Hepatocyte (in vitro differentiated cells): Measurements from ENCODE around the gene CCNDBP1. TPM values are rescaled to one million over a fixed set of nuclear protein-coding genes. Genes with fewer than 3 reads are reported as not detected.

Source experiments
- DNase-seq: peaks from one replicate; pipeline ENCODE4 v3.0.0-alpha.2; 2016; ENCODE audit warnings: low spot score
- H2AFZ ChIP-seq: fragments of 200-600 bp; sonication (generic); 2 replicates; pipeline ENCODE4 v1.6.0; 2016; ENCODE audit warnings: antibody characterized with exemption, mild to moderate bottlenecking
- H3K27ac ChIP-seq: fragments of 200-600 bp; sonication (generic); 2 replicates; pipeline ENCODE4 v1.5.1; 2016; ENCODE audit warnings: mild to moderate bottlenecking
- H3K27me3 ChIP-seq: fragments of 200-600 bp; sonication (generic); 2 replicates; pipeline ENCODE4 v1.6.1; 2016
- H3K36me3 ChIP-seq: fragments of 200-600 bp; sonication (generic); replicated peaks from 2 replicates; pipeline ENCODE4 v1.5.1; 2016; ENCODE audit warnings: low read depth; ENCODE audit not compliant: insufficient read depth
- H3K4me1 ChIP-seq: fragments of 200-600 bp; sonication (generic); 2 replicates; pipeline ENCODE4 v1.5.1; 2016; ENCODE audit warnings: mild to moderate bottlenecking, moderate library complexity; ENCODE audit not compliant: insufficient read depth
- H3K4me2 ChIP-seq: fragments of 200-600 bp; sonication (generic); 2 replicates; pipeline ENCODE4 v1.6.0; 2016
- H3K4me3 ChIP-seq: fragments of 200-600 bp; sonication (generic); 2 replicates; pipeline ENCODE4 v1.5.1; 2016; ENCODE audit warnings: mild to moderate bottlenecking
- H3K79me2 ChIP-seq: fragments of 200-600 bp; sonication (generic); 2 replicates; pipeline ENCODE4 v1.6.0; 2017; ENCODE audit warnings: mild to moderate bottlenecking
- H3K9me2 ChIP-seq: fragments of 200-600 bp; sonication (generic); replicated peaks from 2 replicates; pipeline ENCODE4 v1.6.0; 2017; ENCODE audit warnings: mild to moderate bottlenecking; ENCODE audit not compliant: insufficient read depth
- H3K9me3 ChIP-seq: fragments of 200-600 bp; sonication (generic); 2 replicates; pipeline ENCODE4 v1.5.1; 2016; ENCODE audit warnings: low read depth, mild to moderate bottlenecking
- H4K20me1 ChIP-seq: fragments of 200-600 bp; sonication (generic); 2 replicates; pipeline ENCODE4 v1.6.0; 2016; ENCODE audit warnings: mild to moderate bottlenecking; ENCODE audit not compliant: insufficient read depth, poor library complexity, severe bottlenecking
- EZH2 ChIP-seq: fragments of 200-600 bp; sonication (generic); IDR thresholded peaks from 2 replicates; pipeline ENCODE4 v1.6.1; 2016; ENCODE audit warnings: antibody characterized with exemption, mild to moderate bottlenecking, borderline replicate concordance
- EZH2phosphoT487 ChIP-seq: fragments of 200-600 bp; sonication (generic); IDR thresholded peaks from one replicate; pipeline ENCODE4 v1.6.1; 2018; ENCODE audit warnings: antibody characterized with exemption, mild to moderate bottlenecking, low read depth, moderate library complexity; ENCODE audit not compliant: unreplicated experiment, severe bottlenecking
- WGBS: methylation state at CpG from one replicate; pipeline ENCODE4 v1.1.6; 2016; ENCODE audit warnings: low lambda C conversion rate; ENCODE audit errors: missing lambda C conversion rate; 5-methylcytosine and 5-hydroxymethylcytosine counted together
- polyA plus RNA-seq: library from polyadenylated mRNA; unstranded; fragments of >200 nt; fragmentation: Nextera tagmentation; extraction: Ambion mirVana; gene quantifications from 2 replicates; pipeline ENCODE4 v1.2.1, GENCODE V29; 2016
- total RNA-seq: library from RNA; depleted of rRNA; stranded (reverse); fragments of >200 nt; gene quantifications from 2 replicates; pipeline ENCODE4 v1.2.3, GENCODE V29; 2014
- TF ChIP-seq, protein P1 (sequence below): fragments of 200-600 bp; sonication (generic); IDR thresholded peaks from 2 replicates; pipeline ENCODE4 v1.5.1; 2016; ENCODE audit warnings: antibody characterized with exemption, mild to moderate bottlenecking; ENCODE audit not compliant: poor library complexity

CCNDBP1 gene, protein sequence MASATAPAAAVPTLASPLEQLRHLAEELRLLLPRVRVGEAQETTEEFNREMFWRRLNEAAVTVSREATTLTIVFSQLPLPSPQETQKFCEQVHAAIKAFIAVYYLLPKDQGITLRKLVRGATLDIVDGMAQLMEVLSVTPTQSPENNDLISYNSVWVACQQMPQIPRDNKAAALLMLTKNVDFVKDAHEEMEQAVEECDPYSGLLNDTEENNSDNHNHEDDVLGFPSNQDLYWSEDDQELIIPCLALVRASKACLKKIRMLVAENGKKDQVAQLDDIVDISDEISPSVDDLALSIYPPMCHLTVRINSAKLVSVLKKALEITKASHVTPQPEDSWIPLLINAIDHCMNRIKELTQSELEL
- 56.7 and 60.3 TPM in 2 replicates for total RNA-seq
- 53.2 and 53.5 TPM in 2 replicates for polyA plus RNA-seq

DNA sequence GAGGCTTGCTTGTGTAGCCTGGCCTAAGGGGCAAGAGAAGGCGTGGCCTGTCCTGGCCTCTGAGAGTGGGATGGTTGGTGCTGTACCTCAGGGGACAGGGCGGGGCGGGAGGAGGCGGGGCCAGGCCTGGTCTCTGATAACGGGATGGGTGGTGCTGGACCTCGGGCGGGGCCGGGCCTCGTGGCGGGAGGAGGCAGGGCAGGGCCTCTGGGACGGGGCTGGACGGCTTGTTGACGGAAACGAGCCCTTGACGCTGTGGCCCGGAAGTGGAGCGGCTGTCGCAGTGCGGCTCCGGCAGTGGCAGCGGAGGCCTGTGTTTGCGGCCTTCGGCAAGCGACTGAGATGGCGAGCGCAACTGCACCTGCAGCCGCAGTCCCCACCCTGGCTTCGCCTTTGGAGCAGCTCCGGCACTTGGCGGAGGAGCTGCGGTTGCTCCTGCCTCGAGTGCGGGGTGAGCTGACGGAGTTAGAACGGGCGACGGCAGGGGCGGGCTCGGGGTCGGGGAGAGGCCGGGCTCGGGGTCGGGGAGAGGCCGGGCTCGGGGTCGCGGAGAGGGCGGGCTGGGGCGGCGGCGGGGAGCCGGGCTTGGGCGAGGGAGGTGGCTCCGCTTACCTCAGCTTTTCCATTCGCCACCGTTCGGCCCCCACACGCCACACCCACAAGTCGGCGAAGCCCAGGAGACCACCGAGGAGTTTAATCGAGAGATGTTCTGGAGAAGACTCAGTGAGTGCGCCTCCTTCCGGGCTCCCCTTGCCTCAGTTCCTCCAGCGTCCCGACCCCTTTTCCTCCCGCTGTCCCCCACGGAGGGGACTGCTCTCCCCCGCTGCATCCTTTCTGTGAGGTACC is at the start of gene CCNDBP1:
TSS of gene CCNDBP1 (plus strand) at position 247 of the 846 bp plus-strand sequence. CDS start at position 343, 96 bp downstream.
- 0% methylated on average over 21 of the region's 69 CpGs for WGBS

DNA sequence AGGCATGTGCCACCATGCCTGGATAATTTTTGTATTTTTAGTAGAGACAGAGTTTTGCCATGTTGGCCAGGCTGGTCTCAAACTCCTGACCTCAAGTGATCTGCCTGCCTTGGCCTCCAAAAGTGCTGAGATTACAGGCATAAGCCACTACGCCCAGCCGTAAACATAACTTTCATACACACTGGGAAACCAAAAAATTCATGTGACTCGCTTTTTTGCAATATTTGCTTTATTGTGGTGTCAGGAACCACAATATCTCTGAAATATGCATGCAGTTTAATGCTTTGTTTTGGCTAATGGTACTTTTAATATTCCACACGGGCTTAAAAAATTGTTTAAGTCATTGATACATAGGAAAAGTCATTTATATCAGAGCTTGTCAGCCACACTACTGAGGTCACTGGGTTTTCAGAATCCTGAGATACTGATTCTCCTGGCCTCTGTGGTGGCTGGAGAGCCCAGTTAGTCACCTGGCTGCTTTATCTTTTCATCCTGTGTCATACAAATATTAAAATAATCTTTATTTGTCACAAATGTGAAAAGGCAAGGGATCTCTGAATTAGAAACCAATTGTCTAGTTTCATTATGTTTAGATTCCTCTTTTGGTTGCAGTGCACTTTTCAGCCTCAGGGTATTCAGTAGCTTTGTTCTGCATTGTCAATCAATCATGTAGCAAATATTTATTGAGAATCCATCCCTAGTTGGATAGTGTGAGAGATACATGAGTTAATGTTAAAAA is 41.8 kb upstream of the CCNDBP1 start:
- H4K20me1 ChIP-seq, result no peaks in the 10 kb centered on the region
- H3K79me2 ChIP-seq, result no peaks in the 10 kb centered on the region
- H3K27me3 ChIP-seq, result no peaks in the 10 kb centered on the region
- DNase-seq, result no peak
- H2AFZ ChIP-seq, result no peak overlapping the region
- H3K9me3 ChIP-seq, result no peaks in the 10 kb centered on the region
- no peaks in the 10 kb centered on the region for H3K36me3 ChIP-seq
- H3K4me1 ChIP-seq, result no peaks in the 10 kb centered on the region
- H3K4me2 ChIP-seq, result no peak overlapping the region
- TF ChIP-seq EZH2, result no peak
- TF ChIP-seq, protein P1, sequence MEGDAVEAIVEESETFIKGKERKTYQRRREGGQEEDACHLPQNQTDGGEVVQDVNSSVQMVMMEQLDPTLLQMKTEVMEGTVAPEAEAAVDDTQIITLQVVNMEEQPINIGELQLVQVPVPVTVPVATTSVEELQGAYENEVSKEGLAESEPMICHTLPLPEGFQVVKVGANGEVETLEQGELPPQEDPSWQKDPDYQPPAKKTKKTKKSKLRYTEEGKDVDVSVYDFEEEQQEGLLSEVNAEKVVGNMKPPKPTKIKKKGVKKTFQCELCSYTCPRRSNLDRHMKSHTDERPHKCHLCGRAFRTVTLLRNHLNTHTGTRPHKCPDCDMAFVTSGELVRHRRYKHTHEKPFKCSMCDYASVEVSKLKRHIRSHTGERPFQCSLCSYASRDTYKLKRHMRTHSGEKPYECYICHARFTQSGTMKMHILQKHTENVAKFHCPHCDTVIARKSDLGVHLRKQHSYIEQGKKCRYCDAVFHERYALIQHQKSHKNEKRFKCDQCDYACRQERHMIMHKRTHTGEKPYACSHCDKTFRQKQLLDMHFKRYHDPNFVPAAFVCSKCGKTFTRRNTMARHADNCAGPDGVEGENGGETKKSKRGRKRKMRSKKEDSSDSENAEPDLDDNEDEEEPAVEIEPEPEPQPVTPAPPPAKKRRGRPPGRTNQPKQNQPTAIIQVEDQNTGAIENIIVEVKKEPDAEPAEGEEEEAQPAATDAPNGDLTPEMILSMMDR, result no peak
- H3K9me2 ChIP-seq, result no peaks in the 10 kb centered on the region
- 93% methylated on average over 4 of the region's 4 CpGs for WGBS
- no peak overlapping the region for H3K4me3 ChIP-seq
- no peak overlapping the region for H3K27ac ChIP-seq

More for the DNA sequence above, at the start of gene CCNDBP1:
- H3K4me1 ChIP-seq, result peaks cover 11% of the 10 kb centered on the region
- peak within 1 kb of the TSS; percentile 100 for H2AFZ ChIP-seq
- H3K9me2 ChIP-seq, result no peaks in the 10 kb centered on the region
- no peaks in the 10 kb centered on the region for H3K9me3 ChIP-seq
- TF ChIP-seq, protein P1, result peak; percentile 56
- TF ChIP-seq EZH2, result no peak
- H3K27ac ChIP-seq, result peak within 1 kb of the TSS; percentile 96
- H3K36me3 ChIP-seq, result no peaks in the 10 kb centered on the region
- peak; percentile 95 for DNase-seq
- peaks cover 12% of the 10 kb centered on the region for H3K79me2 ChIP-seq
- H3K4me3 ChIP-seq, result peak within 1 kb of the TSS; percentile 94
- H3K27me3 ChIP-seq, result no peaks in the 10 kb centered on the region
- no peaks in the 10 kb centered on the region for H4K20me1 ChIP-seq
- peak within 1 kb of the TSS; percentile 93 for H3K4me2 ChIP-seq

DNA sequence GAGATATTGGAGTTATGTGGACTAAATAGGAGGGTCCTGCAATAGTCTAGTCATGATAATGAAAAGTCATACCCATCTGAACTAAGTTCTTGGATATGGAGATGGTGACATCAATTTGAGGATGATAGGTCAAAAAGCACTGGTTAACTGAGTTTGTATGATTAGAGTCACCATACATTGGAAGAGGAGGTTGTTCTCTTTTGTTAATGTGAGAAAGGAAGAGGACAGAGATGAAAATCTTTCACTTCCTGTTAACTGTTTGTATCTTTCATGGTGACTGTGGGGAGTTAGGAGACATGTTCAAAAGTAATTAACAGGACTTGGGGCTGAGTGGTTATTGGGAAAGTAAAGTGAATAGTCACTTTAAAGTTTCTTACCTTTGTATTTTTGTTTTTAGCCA is 40.7 kb upstream of the CCNDBP1 start:
- Histone ChIP-seq H3K4me1 (no peaks in the 10 kb centered on the region), H3K4me2 (no peak overlapping the region), H4K20me1 (no peaks in the 10 kb centered on the region), H3K9me3 (no peaks in the 10 kb centered on the region), H2AFZ (no peak overlapping the region), H3K27ac (no peak overlapping the region), H3K27me3 (no peaks in the 10 kb centered on the region), H3K4me3 (no peak overlapping the region), H3K79me2 (no peaks in the 10 kb centered on the region), H3K9me2 (no peaks in the 10 kb centered on the region), H3K36me3 (no peaks in the 10 kb centered on the region)
- DNase-seq, result no peak
- TF ChIP-seq EZH2phosphoT487 (no peak), EZH2 (no peak)
- TF ChIP-seq, protein P1, result no peak
